DOHH2 (cell line): ENCODE data around the gene CACNA1B.

Source experiments
- EZH2phosphoT487 ChIP-seq: fragments of 200-600 bp; sonication (generic); IDR thresholded peaks from 2 replicates; pipeline ENCODE4 v1.6.1; 2017; ENCODE audit warnings: borderline replicate concordance, mild to moderate bottlenecking, antibody characterized with exemption, low read length, moderate library complexity, mixed read lengths
- TF ChIP-seq, protein P1 (sequence below): fragments of 200-600 bp; sonication (generic); IDR thresholded peaks from one replicate; pipeline ENCODE4 v1.5.1; 2014; ENCODE audit warnings: antibody characterized with exemption, mild to moderate bottlenecking, low read depth, low read length; ENCODE audit not compliant: poor library complexity, severe bottlenecking

GRCh38 chr9:137967280-137967953 lies 89.8 kb downstream of the CACNA1B start:
- TF ChIP-seq EZH2phosphoT487: no peak
- TF ChIP-seq, protein P1, sequence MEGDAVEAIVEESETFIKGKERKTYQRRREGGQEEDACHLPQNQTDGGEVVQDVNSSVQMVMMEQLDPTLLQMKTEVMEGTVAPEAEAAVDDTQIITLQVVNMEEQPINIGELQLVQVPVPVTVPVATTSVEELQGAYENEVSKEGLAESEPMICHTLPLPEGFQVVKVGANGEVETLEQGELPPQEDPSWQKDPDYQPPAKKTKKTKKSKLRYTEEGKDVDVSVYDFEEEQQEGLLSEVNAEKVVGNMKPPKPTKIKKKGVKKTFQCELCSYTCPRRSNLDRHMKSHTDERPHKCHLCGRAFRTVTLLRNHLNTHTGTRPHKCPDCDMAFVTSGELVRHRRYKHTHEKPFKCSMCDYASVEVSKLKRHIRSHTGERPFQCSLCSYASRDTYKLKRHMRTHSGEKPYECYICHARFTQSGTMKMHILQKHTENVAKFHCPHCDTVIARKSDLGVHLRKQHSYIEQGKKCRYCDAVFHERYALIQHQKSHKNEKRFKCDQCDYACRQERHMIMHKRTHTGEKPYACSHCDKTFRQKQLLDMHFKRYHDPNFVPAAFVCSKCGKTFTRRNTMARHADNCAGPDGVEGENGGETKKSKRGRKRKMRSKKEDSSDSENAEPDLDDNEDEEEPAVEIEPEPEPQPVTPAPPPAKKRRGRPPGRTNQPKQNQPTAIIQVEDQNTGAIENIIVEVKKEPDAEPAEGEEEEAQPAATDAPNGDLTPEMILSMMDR: no peak
